NK-92 treated with Interleukin-12 subunit alpha and Interleukin-12 subunit beta, amount 100 ng/mL, for 24 hours (cell line): ENCODE results near the gene NOL8.

Source experiments
- DNase-seq: peaks from one replicate; lab custom pipeline; 2025; lab: John Stamatoyannopoulos, UW

Gene NOL8

DNA sequence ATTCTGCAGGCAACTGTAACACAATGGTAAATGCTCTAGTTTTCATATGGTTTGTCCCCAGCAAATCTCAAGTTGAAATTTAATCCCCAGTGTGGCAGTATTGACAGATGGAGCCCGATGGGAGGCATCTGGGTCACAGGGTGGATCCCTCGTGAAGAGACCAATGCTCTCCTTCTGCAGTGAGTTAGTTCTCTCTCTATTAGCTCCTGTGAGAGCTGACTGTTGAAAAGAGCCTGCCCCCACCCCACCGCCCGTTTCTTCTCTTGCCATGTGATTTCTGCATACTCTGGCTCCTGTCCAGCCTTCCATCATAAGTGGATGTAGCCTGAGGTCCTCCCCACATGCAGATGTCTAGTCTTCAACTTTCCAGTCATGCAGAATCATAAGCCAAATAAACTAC, 58.7 kb downstream of the NOL8 start:
- no peak for DNase-seq

DNA sequence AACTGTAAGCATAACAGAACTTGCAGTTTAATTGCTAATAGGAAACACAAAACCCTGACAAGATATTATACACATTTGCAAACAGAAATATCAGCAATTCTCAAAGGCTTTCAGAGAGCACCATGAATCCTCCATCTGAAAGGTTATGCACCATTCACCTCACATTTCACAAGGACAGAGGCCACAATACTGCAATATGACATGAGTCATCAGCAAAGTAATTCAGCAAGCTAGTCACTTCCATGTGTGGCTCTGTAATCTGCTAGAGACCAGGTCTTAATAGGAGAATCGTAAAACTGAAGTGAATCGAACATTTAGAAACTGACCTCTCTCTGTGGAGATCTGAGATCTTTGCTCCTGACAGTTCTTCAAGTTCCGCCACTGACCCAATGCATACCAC, 60.0 kb downstream of the NOL8 start:
- DNase-seq = no peak

DNA sequence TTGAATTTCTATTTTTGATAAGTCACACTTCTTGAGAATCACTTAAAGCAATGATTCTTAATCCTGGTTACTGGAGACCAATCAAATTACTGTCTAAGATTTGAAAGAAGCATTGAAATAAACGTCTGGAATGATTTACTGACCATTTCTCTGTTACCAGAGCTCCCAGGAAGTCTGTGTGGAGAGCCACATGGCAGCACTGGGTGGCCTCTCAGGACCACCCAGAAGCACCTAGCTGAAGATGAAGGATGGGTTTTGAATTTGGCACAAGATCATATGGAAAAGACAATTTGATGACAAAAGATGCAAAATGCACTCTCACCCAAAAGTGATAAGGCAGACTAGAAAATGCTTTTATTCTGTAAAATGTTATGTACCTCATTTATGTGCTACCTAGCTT, 62.0 kb downstream of the NOL8 start:
- DNase-seq = no peak

DNA sequence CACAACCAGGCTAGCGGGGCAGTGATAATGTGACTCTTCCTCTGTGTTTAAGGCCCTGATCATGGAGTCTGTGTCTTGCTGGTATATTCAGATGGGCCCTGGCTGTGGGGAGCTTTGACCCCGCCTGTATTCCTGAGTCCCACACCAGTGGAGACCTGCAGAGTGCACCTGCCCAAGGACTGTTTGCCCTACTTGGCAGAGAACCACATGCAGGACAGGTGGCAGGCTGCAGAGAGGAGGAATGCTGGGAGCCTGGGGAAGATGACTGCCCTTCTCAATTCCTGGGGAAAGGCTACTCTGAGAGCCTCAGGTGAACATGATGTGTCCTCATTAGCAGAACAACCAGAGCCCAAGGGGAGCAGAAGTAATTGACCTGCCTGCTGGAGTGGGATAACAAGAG, 67.8 kb downstream of the NOL8 start:
- DNase-seq = no peak

DNA sequence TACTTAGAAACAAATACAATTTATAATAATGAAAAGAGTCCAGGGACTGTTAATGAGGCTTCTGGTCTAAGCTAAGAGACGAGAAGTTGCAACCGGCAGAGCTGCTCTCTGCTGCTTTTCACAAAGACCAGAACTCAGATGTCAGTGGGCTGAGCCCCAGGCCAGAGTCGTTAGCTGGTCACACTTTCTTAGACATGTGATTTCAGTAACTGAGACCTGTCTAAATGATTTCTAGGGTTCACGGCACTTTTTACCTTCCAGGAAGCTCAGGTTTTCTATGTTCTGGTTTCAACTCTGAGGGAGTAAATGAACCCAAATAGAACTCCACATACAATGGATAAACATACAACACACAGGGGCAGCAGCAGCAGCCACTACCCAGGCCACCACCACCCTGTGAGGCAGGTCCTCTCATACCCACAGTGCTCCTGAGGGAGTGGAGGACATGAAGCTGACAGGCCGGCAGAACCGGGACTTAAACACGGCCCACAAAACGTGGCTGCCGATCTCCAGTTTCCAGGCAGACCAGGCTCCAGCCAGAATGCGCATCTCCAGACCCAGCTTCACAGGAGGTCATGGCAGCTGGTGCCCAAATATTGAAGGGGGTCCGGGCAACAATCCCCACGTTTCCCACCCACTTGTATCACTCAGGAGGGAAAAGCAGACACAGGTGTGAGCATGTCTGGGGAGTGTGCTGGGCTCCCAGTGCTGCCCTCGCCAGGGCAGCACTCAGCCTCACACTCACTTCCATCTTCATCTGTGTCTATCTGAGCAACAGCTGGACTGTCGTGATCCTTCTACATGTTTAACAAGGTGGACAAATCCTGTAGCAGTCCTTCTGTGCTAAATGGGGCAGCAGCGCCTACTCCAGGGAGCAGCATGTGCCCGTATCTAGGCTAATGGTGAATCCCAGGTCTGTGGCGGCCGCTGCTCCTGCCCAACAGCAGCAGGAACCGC, 70.5 kb downstream of the NOL8 start:
- no peak for DNase-seq

DNA sequence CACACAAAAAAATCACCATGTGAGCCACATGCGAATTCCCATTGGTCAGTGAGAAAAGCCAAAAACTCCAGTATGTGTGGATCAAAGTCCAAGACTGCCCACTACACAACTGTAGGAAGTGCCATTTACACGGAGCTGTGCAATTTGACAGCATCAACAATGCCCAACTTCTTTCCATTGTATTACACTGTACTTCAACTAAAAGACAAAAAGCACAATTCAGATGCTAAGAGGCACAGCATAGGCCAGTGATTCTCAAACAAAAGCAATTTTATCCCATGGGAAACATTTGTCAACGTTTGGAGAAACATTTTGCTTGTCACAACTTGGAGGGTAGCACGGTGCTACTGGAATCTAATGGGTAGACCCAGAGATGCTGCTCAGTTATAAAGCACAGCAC, 71.5 kb downstream of the NOL8 start:
- no peak for DNase-seq

DNA sequence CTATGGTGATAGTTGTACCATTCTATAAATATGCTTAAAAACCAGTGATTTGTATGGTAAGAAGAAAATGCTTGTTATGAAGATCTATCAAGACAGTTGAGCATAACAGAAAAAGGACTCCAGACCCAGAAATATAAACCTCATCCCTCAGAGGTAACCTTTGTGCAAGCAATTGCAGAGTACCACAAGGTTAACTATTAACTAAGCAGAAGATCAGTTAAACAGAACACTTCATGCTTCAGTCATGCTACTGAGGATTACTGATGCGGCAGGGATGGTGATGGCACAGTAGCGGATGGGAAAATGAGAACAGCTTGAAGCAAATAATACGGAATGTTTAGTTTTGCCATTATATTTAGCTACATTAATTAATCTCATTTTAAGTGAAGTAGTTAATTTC, 77.2 kb downstream of the NOL8 start:
- no peak for DNase-seq
